IPS-18a (cell line): ENCODE results near the gene ATP8B1.
"Not testable (repeated sequence)": the region's sequence is repeated elsewhere in the genome, so short reads cannot be mapped to it uniquely, and the experiment has no call there.

Source experiments
- H3K27ac ChIP-seq: one replicate; pipeline ENCODE4 v1.5.1; 2013; ENCODE audit warnings: low read length
- H3K27me3 ChIP-seq: one replicate; pipeline ENCODE4 v1.6.1; 2013; ENCODE audit warnings: mild to moderate bottlenecking, low read length; ENCODE audit not compliant: control insufficient read depth, insufficient read depth
- H3K36me3 ChIP-seq: one replicate; pipeline ENCODE4 v1.6.1; 2013; ENCODE audit warnings: low read depth, low read length; ENCODE audit not compliant: control insufficient read depth
- H3K4me1 ChIP-seq: one replicate; pipeline ENCODE4 v1.6.1; 2013; ENCODE audit warnings: low read depth, low read length; ENCODE audit not compliant: control insufficient read depth
- H3K4me3 ChIP-seq: one replicate; pipeline ENCODE4 v1.5.1; 2013; ENCODE audit warnings: low read length
- H3K9ac ChIP-seq: one replicate; pipeline ENCODE4 v1.6.1; 2013; ENCODE audit warnings: mild to moderate bottlenecking, low read length, moderate library complexity
- H3K9me3 ChIP-seq: one replicate; pipeline ENCODE4 v1.6.1; 2013; ENCODE audit warnings: low read depth, low read length; ENCODE audit not compliant: control insufficient read depth

The ATP8B1 gene

GRCh38 chr18:57753063-57753462, 50.1 kb downstream of the ATP8B1 start:
- H3K27ac ChIP-seq: no peak overlapping the region
- no peak overlapping the region for H3K9ac ChIP-seq
- no peaks in the 10 kb centered on the region for H3K27me3 ChIP-seq
- no peaks in the 10 kb centered on the region for H3K9me3 ChIP-seq
- no peak overlapping the region for H3K4me3 ChIP-seq
- no peaks in the 10 kb centered on the region for H3K36me3 ChIP-seq
- peaks cover 11% of the 10 kb centered on the region for H3K4me1 ChIP-seq

GRCh38 chr18:57749604-57749970, 53.5 kb downstream of the ATP8B1 start:
- Histone ChIP-seq H3K27ac (no peak overlapping the region), H3K4me1 (peaks cover 14% of the 10 kb centered on the region), H3K9me3 (no peaks in the 10 kb centered on the region), H3K9ac (no peak overlapping the region), H3K4me3 (no peak overlapping the region), H3K36me3 (no peaks in the 10 kb centered on the region), H3K27me3 (no peaks in the 10 kb centered on the region)

GRCh38 chr18:57748770-57749603, 54.1 kb downstream of the ATP8B1 start:
- no peak overlapping the region for H3K9ac ChIP-seq
- peaks cover 14% of the 10 kb centered on the region for H3K4me1 ChIP-seq
- H3K36me3 ChIP-seq: no peaks in the 10 kb centered on the region
- no peaks in the 10 kb centered on the region for H3K27me3 ChIP-seq
- no peak overlapping the region for H3K4me3 ChIP-seq
- no peaks in the 10 kb centered on the region for H3K9me3 ChIP-seq
- no peak overlapping the region for H3K27ac ChIP-seq

GRCh38 chr18:57747809-57748680, 55.1 kb downstream of the ATP8B1 start:
- no peak overlapping the region for H3K9ac ChIP-seq
- peaks cover 14% of the 10 kb centered on the region for H3K4me1 ChIP-seq
- H3K27me3 ChIP-seq: no peaks in the 10 kb centered on the region
- no peak overlapping the region for H3K4me3 ChIP-seq
- no peak overlapping the region for H3K27ac ChIP-seq
- no peaks in the 10 kb centered on the region for H3K9me3 ChIP-seq
- H3K36me3 ChIP-seq: no peaks in the 10 kb centered on the region

- Histone ChIP-seq H3K27ac (no peak overlapping the region), H3K4me3 (no peak overlapping the region), H3K9me3 (no peaks in the 10 kb centered on the region), H3K4me1 (peaks cover 14% of the 10 kb centered on the region), H3K27me3 (no peaks in the 10 kb centered on the region), H3K36me3 (no peaks in the 10 kb centered on the region), H3K9ac (no peak overlapping the region)
Measured at GRCh38 chr18:57744211-57744694, 58.9 kb downstream of the ATP8B1 start.

GRCh38 chr18:57743008-57743407, 60.1 kb downstream of the ATP8B1 start:
- Histone ChIP-seq H3K36me3 (no peaks in the 10 kb centered on the region), H3K9me3 (no peaks in the 10 kb centered on the region), H3K4me3 (no peak overlapping the region), H3K27ac (no peak overlapping the region), H3K9ac (no peak overlapping the region), H3K4me1 (peaks cover 2% of the 10 kb centered on the region), H3K27me3 (no peaks in the 10 kb centered on the region)

- no peak overlapping the region for H3K4me3 ChIP-seq
- H3K9ac ChIP-seq: no peak overlapping the region
- H3K36me3 ChIP-seq: no peaks in the 10 kb centered on the region
- H3K9me3 ChIP-seq: no peaks in the 10 kb centered on the region
- H3K4me1 ChIP-seq: no peaks in the 10 kb centered on the region
- no peaks in the 10 kb centered on the region for H3K27me3 ChIP-seq
- H3K27ac ChIP-seq: no peak overlapping the region
Measured at GRCh38 chr18:57741273-57741672, 61.8 kb downstream of the ATP8B1 start.

GRCh38 chr18:57738078-57738477, 65.0 kb downstream of the ATP8B1 start:
- Histone ChIP-seq H3K9ac (no peak overlapping the region), H3K27ac (no peak overlapping the region), H3K9me3 (no peaks in the 10 kb centered on the region), H3K27me3 (no peaks in the 10 kb centered on the region), H3K4me3 (no peak overlapping the region), H3K36me3 (no peaks in the 10 kb centered on the region), H3K4me1 (no peaks in the 10 kb centered on the region)

GRCh38 chr18:57737400-57738060, 65.6 kb downstream of the ATP8B1 start:
- Histone ChIP-seq H3K36me3 (no peaks in the 10 kb centered on the region), H3K9ac (no peak overlapping the region), H3K27ac (no peak overlapping the region), H3K27me3 (no peaks in the 10 kb centered on the region), H3K4me3 (no peak overlapping the region), H3K4me1 (no peaks in the 10 kb centered on the region), H3K9me3 (no peaks in the 10 kb centered on the region)

GRCh38 chr18:57735042-57735441, 68.1 kb downstream of the ATP8B1 start:
- H3K36me3 ChIP-seq, H3K9me3 ChIP-seq, H3K4me1 ChIP-seq, H3K27me3 ChIP-seq, H3K27ac ChIP-seq, H3K4me3 ChIP-seq, H3K9ac ChIP-seq: not testable (repeated sequence)

GRCh38 chr18:57733861-57734260, 69.3 kb downstream of the ATP8B1 start:
- no peak overlapping the region for H3K27ac ChIP-seq
- no peak overlapping the region for H3K9ac ChIP-seq
- H3K36me3 ChIP-seq: no peaks in the 10 kb centered on the region
- no peaks in the 10 kb centered on the region for H3K4me1 ChIP-seq
- H3K9me3 ChIP-seq: no peaks in the 10 kb centered on the region
- no peak overlapping the region for H3K4me3 ChIP-seq
- no peaks in the 10 kb centered on the region for H3K27me3 ChIP-seq
